ENCODE measurements around the gene SEMA3G.

Gene SEMA3G

DNA sequence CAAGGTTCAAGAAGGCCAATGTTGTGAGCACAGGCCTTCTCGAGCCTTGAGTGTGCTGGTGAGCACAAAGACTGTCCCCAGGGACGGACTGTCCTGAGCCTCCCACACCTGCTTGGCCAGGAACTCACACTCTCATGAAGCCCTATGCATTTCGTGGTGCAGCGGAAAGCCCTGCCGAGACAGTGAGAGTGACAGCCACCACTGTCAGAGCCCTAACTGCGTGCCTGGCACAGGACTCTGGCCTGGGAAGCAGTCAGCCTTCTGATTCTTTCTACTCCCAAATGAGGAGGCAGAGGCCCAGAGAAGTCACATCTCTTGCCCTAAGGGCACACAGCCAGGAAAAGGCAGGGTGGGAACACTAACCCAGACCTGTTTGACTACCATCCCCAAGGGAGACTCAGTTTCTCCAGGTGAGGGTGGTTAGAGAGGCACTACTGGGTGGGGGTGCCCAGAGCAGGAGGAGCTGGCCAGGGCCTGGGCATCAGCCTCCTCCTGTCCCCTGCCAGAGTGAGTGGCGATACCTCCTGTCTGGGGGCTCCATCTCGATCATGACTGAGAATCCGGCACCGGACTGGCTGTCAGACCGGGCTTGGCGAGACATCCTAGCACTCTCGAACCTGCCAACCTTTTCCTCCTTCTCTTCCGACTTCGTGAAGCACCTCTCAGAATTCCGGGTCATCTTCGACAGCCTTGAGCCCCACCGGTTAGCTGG, 50.8 kb downstream of the SEMA3G start:
- no peak for DNase-seq

DNA sequence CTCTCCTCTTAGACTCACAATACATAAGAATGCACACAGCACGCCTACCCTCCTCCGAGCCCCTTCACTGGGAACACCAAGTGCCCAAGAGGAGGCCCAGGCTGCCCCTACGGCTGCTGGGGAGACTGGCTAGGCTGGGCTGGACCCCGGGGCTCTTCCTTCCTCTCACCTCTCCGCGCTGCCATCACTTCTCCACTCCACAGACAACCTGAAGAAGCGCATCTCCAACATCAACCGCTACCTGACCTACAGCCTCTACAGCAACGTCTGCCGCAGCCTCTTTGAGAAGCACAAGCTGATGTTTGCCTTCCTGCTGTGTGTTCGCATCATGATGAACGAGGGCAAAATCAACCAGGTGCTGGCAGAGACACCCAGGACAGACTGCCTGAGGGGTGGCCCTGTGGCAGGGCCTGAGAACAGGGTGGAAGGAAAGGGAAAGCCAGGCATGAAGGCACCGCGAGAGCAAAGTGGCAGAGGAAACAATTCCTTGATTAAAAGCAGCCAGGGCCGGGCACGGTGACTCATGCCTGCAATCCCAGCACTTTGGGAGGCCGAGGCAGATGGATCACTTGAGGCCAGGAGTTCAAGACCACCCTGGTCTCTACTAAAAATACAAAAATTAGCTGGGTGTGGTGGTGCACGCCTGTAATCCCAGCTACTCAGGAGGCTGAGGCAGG, 51.6 kb downstream of the SEMA3G start:
- DNase-seq, result no peak

DNA sequence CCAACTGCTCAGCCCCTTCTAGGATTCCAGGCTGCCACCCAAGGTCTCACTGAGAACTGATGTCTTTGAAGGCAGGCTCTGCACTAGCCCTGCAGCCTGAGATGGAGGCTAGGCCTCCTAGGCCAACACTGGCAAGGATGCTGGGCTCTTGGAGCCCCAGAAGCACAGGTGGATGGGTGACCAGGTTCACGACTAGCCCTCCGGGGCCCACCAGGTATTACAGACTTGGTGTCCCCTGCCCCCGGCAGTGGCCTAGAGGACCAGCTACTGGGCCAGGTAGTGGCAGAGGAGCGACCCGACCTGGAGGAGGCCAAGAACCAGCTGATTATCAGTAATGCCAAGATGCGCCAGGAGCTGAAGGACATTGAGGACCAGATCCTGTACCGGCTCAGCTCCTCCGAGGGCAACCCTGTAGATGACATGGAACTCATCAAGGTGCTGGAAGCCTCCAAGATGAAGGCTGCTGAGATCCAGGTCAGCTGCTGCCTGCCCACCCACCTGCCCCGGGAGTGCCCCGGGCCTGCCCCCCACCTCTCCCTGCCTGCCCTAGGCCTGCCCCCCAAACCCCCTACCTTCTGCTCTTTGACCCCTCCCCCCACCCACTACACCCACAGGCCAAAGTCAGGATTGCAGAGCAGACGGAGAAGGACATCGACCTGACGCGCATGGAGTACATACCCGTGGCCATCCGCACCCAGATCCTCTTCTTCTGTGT, 52.5 kb downstream of the SEMA3G start:
- DNase-seq, result no peak

DNA sequence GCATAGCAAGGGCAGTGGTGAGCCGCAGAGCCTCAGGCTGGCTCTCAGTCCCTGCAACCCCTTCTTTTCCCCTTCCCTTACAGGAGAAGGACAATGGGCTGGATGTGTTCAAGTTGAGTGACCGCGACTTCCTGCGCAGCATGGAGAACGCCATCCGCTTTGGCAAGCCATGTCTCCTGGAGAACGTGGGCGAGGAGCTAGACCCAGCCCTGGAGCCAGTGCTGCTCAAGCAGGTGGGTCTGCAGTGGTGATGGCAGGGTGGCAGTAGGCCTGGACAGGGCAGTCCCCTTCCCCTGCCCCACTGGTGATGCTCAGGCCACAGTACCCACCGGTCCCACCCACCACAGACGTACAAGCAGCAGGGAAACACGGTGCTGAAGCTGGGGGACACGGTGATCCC, 53.8 kb downstream of the SEMA3G start:
- no peak for DNase-seq

DNA sequence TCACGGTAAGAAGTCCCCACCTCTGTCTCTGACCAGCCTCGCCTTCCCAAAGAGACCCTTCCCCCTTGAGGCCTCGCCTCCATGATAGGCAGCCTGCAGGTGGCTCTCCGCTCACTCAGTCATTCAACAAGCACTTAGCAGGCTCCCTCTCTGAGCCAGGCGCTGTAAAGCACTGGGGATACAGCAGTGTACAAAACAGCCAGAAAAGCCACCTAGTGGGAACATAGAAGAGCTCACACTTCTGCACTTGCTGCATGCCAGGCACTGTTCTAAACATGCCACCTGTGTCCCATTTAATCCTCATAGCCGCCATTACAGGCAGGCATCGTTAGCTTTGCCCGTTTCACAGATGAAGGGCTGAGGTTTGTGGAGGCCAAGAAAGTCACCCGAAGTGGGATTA, 56.0 kb downstream of the SEMA3G start:
- DNase-seq, result no peak

DNA sequence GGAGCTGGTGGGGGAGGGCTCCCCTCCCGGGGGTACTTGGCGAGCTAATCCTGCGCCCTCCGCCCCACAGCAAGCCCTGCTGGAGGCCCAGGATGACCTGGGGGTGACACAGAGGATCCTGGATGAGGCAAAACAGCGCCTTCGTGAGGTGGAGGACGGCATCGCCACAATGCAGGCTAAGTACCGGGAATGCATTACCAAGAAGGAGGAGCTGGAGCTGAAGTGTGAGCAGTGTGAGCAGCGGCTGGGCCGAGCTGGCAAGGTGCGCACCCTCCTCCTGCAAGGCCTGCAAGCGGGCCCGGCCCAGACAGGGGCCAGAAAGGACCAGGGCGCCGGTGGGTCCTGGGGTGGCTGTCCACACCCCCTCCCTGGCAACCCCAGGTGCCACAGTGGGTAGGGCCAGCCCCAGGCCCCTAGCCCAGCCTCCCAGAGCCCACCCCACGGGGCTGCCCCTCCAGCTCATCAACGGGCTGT, 56.5 kb downstream of the SEMA3G start:
- DNase-seq, result no peak

DNA sequence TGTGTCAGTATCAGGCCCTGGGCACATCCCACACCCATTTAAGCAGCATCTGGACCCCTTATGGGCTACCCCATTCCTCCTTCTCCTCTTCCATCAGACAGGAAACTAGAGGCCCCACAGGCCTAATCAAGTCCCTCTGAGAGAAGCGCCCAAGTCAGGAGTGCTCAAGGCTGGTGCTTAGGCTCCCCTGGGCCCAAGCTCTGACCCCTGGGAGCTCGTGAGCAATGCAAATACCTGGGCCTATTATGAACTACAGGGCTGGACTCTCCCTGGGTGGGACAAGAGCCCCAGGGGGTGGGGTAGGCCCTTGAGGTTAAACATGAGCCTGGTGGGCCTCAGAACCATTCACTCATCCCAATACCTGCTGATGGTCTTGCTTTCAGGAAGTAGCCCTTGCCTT, 57.4 kb downstream of the SEMA3G start:
- no peak for DNase-seq

DNA sequence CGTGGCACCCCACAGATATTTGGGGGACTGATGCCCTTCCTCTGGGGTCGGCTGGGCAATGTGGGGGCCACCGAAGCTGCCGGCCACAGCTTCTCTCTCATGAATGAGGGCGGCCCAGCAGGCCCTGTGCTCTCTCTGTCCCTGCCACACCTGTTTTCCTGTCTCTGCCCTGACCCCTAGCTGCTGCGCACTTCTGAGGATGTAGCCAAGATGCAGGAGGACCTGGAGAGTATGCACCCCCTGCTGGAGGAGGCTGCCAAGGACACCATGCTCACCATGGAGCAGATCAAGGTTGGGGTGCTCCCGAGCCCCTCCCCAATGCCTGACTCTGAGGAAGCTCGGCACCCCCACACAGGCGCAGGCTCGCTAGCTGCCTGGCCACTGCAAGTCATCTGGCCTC, 59.7 kb downstream of the SEMA3G start:
- no peak for DNase-seq

- no peak for DNase-seq
Measured at GRCh38 chr3:52384019-52384761, 60.7 kb downstream of the SEMA3G start.

- DNase-seq, result no peak
Measured at GRCh38 chr3:52383446-52383845, 61.5 kb downstream of the SEMA3G start.
